ENCODE results near the gene OXT.

- TF ChIP-seq SIN3A (IDR thresholded peaks at IDR 0.05; ENCODE audit: borderline replicate concordance, insufficient read depth, low read length) (no peak), TAF1 (IDR thresholded peaks at IDR 0.05; ENCODE audit: borderline replicate concordance, insufficient read depth, low read length) (no peak), REST (IDR thresholded peaks at IDR 0.05; ENCODE audit: insufficient read depth in 1 of 2, low read depth in 2 of 2, low read length in 2 of 2) (no peak), POLR2AphosphoS5 (IDR thresholded peaks at IDR 0.05; ENCODE audit: low read depth, low read length) (no peak), FOXP2 (optimal IDR thresholded peaks at IDR 0.05; ENCODE audit: borderline replicate concordance, extremely low read depth, extremely low read length, insufficient read depth) (no peak)
Observed at GRCh38 chr20:3041854-3042409, 29.5 kb upstream of the OXT start.

Measured in PFSK-1 (cell line).